ENCODE data around the gene HLA-DMA.

DNA sequence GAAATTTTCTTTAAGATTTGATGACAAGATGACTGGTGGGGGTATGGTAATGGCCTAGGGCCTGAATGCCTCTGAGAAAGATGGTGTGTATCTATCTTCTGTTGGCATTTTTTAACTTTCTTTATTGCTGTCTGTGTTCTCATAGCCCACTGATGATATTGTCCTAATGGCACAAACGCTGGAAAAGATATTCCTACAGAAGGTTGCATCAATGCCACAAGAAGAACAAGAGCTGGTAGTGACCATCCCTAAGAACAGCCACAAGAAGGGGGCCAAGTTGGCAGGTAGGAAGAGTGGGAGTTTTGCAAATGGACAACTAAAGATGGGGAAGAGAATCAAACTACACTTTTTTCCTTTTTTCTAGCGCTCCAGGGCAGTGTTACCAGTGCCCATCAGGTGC is 23.0 kb upstream of the HLA-DMA start:
- TF ChIP-seq CTCF (conservative IDR thresholded peaks at IDR 0.05; ENCODE audit: low read depth, low read length) (no peak), EZH2 (IDR thresholded peaks at IDR 0.05; ENCODE audit: low read length, unreplicated experiment) (no peak), EZH2phosphoT487 (IDR thresholded peaks at IDR 0.05; ENCODE audit: borderline replicate concordance, low read length) (no peak)

Measured in PC-3 (cell line).